ENCODE measurements around the gene TNFRSF19. TPM values are rescaled to one million over a fixed set of nuclear protein-coding genes. Genes with fewer than 3 reads are reported as not detected.

The TNFRSF19 gene
- total and polyA plus RNA-seq, 12 donors: 17.8 to 49.6 (median 30.6) TPM

- TF ChIP-seq, protein P1, sequence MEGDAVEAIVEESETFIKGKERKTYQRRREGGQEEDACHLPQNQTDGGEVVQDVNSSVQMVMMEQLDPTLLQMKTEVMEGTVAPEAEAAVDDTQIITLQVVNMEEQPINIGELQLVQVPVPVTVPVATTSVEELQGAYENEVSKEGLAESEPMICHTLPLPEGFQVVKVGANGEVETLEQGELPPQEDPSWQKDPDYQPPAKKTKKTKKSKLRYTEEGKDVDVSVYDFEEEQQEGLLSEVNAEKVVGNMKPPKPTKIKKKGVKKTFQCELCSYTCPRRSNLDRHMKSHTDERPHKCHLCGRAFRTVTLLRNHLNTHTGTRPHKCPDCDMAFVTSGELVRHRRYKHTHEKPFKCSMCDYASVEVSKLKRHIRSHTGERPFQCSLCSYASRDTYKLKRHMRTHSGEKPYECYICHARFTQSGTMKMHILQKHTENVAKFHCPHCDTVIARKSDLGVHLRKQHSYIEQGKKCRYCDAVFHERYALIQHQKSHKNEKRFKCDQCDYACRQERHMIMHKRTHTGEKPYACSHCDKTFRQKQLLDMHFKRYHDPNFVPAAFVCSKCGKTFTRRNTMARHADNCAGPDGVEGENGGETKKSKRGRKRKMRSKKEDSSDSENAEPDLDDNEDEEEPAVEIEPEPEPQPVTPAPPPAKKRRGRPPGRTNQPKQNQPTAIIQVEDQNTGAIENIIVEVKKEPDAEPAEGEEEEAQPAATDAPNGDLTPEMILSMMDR (IDR thresholded peaks at IDR 0.05): no peak
- intact Hi-C loops (cut with DNase I): no loop called here
- WGBS, 2 donors: 81 to 86% methylated on average over 1 of the region's 1 CpG
Measured at GRCh38 chr13:23598369-23598768, 28.2 kb downstream of the TNFRSF19 start.

DNA sequence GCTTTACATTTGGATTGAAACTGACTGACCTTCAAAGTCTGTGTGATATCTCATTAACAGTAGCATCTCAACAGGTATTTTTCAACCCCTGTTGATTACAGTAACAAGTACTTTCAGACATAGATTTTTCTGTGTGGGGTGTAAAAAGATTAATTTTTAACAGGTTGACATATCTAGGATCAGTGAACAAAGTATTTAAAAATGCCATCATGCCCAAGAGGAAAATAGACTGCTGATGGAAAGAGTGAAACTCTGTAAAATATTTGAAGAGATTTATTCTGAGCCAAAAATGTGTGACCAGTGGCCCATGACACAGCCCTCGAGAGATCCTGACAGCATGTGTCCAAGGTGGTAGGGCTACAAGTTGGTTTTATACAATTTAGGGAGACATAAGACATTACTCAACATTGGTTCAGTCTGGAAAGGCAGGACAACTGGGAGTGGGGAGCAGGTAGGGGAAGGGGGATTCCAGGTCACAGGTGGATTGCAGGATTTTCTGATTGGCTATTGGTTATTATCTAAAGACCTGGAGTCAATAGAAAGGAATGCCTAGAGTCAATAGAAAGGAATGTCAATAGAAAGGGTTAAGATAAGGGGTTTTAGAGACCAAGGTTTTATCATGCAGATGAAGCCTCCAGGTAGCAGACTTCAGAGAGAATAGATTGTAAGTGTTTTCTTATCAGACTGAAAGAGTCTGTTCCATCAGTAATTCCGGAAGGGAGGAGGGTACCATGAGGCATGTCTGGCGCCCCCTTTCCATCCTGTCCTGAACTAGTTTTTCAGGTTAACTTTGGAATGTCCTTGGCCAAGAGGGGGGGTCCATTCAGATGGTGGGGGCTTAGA, 29.1 kb downstream of the TNFRSF19 start:
- H3K4me3 ChIP-seq: no peak overlapping the region
- 82 to 84% methylated on average over 3 of the region's 3 CpGs for WGBS, 2 donors
- ATAC-seq (no peak), DNase-seq (no peak)
- peaks cover 0 to 6% (median 0%) of the 10 kb centered on the region in 9 donors for H3K4me1 ChIP-seq
- H3K27ac ChIP-seq: no peak overlapping the region
- TF ChIP-seq, protein P1 (IDR thresholded peaks at IDR 0.05): no peak
- H3K27me3 ChIP-seq: no peaks in the 10 kb centered on the region
- no peaks in the 10 kb centered on the region for H3K9me3 ChIP-seq
- intact Hi-C loops (cut with DNase I): no loop called here
- H3K36me3 ChIP-seq: peaks cover 0 to 75% (median 0%) of the 10 kb centered on the region in 9 donors

More at GRCh38 chr13:23598369-23598768, 28.2 kb downstream of the TNFRSF19 start:
- no peak for ATAC-seq
- Histone ChIP-seq H3K4me3 (no peak overlapping the region), H3K4me1 (peaks cover 0 to 6% (median 0%) of the 10 kb centered on the region in 9 donors), H3K9me3 (no peaks in the 10 kb centered on the region), H3K36me3 (peaks cover 0 to 83% (median 6%) of the 10 kb centered on the region in 9 donors), H3K27me3 (no peaks in the 10 kb centered on the region), H3K27ac (no peak overlapping the region)
- DNase-seq: no peak

- no peak overlapping the region for H3K4me3 ChIP-seq
- no peak for DNase-seq
- WGBS, 2 donors: 84 to 87% methylated on average over 3 of the region's 3 CpGs
- H3K27me3 ChIP-seq: no peaks in the 10 kb centered on the region
- ATAC-seq: no peak
- H3K9me3 ChIP-seq: no peaks in the 10 kb centered on the region
- H3K27ac ChIP-seq: no peak overlapping the region
- peaks cover 0 to 6% (median 0%) of the 10 kb centered on the region in 9 donors for H3K4me1 ChIP-seq
- TF ChIP-seq, protein P1 (IDR thresholded peaks at IDR 0.05): no peak
- peaks cover 0 to 67% (median 0%) of the 10 kb centered on the region in 9 donors for H3K36me3 ChIP-seq
- intact Hi-C loops (cut with DNase I): no loop called here
Measured at GRCh38 chr13:23600100-23600499, 29.9 kb downstream of the TNFRSF19 start.

DNA sequence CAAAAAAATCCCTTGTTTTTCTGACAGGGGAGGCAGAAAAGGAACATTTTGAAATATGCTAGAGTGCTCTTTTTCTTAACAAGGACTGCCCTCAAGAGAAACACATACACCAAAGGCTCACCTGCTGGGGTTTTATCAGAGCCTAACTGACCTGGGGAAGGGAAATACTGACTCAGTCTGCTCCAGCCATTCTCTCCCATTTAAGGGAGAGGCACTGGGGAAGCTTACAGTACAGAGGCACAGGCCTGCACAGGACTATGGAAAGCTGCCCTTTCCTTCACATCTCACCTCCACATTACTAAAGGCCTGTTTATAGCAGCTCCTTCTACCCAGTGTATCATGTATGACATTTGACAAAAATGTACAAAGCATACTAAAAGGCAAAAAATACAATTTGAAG, 30.3 kb downstream of the TNFRSF19 start:
- ATAC-seq (peak in 3 of 8 donors; percentile 35 to 79 (median 42)), DNase-seq (no peak)
- Histone ChIP-seq H3K36me3 (peaks cover 0 to 62% (median 0%) of the 10 kb centered on the region in 9 donors), H3K4me3 (no peak overlapping the region), H3K27me3 (no peaks in the 10 kb centered on the region), H3K4me1 (peaks cover 0 to 6% (median 0%) of the 10 kb centered on the region in 9 donors), H3K27ac (no peak overlapping the region), H3K9me3 (no peaks in the 10 kb centered on the region)
- TF ChIP-seq, protein P1 (IDR thresholded peaks at IDR 0.05): no peak
- intact Hi-C loops (cut with DNase I): no loop called here
